GM12892 (cell line): Measurements from ENCODE around the gene VPS13D.

Experiments used
- POLR2A ChIP-seq: IDR thresholded peaks from 2 replicates; pipeline ENCODE4 v1.6.1; 2011; ENCODE audit warnings: low read depth, low read length, control low read depth
- POLR2AphosphoS5 ChIP-seq: IDR thresholded peaks from 2 replicates; pipeline ENCODE4 v1.6.1; 2011; ENCODE audit warnings: low read depth, low read length, control low read depth

- TF ChIP-seq POLR2AphosphoS5 (no peak), POLR2A (no peak)
Measured at GRCh38 chr1:12244078-12244477, 14.2 kb downstream of the VPS13D start.
